Measurements from ENCODE around the gene NDFIP2. TPM values are rescaled to one million over a fixed set of nuclear protein-coding genes. Genes with fewer than 3 reads are reported as not detected.

NDFIP2 gene
- total RNA-seq, 2 experiments from 2014 or later: 47.6 to 48.8 TPM

- Mint-ChIP-seq H3K27ac (no peak overlapping the region), H3K36me3 (peaks cover 9% of the 10 kb centered on the region), H3K4me1 (peaks cover 2% of the 10 kb centered on the region), H3K27me3 (no peaks in the 10 kb centered on the region), H3K4me3 (no peak overlapping the region), H3K9me3 (no peaks in the 10 kb centered on the region)
- no peak for DNase-seq
These were observed 47.8 kb downstream of the NDFIP2 start for GRCh38 chr13:79528759-79529191.

GRCh38 chr13:79529817-79530216 is 48.9 kb downstream of the NDFIP2 start:
- peaks cover 11% of the 10 kb centered on the region for H3K36me3 Mint-ChIP-seq
- peaks cover 2% of the 10 kb centered on the region for H3K4me1 Mint-ChIP-seq
- no peak for DNase-seq
- H3K27ac Mint-ChIP-seq: no peak overlapping the region
- no peaks in the 10 kb centered on the region for H3K9me3 Mint-ChIP-seq
- H3K4me3 Mint-ChIP-seq: no peak overlapping the region
- H3K27me3 Mint-ChIP-seq: no peaks in the 10 kb centered on the region

DNA sequence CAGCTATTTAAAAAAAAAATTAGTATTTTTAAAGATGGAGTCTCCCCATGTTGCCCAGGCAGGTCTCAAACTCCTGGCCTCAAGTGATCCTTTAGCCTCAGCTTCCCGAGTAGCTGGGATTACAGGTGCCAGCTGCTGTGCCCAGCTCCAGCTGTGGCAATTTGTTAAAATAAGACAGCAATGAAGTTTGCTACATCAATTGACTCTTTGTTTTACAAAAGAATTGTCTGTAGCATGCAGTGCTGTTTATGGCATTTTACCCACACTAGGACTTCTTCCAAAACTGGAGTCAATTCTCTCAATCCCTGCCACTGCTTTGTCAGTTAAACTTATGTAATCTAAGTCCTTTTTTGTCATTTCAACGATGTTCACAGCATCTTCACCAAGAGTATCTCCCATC is 49.3 kb downstream of the NDFIP2 start:
- Mint-ChIP-seq H3K4me3 (no peak overlapping the region), H3K27me3 (no peaks in the 10 kb centered on the region), H3K36me3 (peaks cover 11% of the 10 kb centered on the region), H3K4me1 (peaks cover 2% of the 10 kb centered on the region), H3K27ac (no peak overlapping the region), H3K9me3 (no peaks in the 10 kb centered on the region)
- no peak for DNase-seq

DNA sequence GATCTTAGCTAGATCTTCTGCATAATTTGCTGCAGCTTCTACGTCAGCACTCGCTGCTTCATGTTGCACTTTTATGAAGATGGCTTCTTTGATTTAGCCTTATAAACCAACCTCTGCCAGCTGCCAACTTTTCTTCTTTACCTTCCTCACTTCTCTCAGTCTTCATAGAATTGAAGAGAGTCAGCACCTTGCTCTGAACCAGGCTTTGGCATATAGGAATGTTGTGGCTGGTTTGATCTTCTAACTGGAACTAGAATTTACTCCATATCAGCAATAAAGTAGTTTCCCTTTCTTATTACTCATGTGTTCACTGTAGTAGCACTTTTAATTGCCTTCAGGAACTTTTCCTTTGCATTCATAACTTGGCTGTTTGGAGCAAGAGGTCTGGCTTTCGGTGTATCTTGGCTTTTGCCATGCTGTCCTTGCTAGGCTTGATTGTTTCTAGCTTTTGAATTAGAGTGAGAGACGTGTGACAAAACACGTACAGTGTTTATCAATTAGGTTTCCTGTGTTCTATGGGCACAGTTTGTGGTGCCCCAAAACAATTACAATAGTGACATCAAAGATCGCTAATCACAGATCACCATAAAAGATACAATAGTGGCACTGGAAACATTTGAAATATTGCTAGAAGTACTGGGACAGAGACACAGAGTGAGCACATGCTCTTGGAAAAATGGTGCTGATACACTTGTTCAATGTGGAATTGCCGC is 50.7 kb downstream of the NDFIP2 start:
- no peak for DNase-seq
- Mint-ChIP-seq H3K36me3 (peaks cover 12% of the 10 kb centered on the region), H3K27ac (no peak overlapping the region), H3K27me3 (no peaks in the 10 kb centered on the region), H3K9me3 (no peaks in the 10 kb centered on the region), H3K4me1 (peaks cover 2% of the 10 kb centered on the region), H3K4me3 (no peak overlapping the region)

DNA sequence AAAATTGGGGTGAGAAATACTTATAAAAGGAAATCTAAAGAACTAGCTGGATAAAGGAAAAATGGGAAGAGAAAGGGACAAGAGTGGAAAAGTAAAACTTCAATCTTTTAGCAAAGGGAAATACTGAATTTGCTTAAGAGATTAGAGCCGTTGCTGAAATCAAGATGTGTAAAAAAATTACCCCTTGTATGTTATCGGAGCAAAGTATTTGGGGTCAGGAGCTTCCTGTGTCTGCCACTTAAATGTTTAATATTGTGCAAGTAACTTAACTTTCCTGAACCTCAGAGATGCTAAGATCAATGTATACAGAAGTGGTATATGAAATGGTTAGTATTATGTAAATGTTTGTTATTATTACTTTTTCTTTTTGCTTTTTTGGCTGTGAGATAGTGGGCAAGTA is 51.6 kb downstream of the NDFIP2 start:
- H3K27me3 Mint-ChIP-seq: no peaks in the 10 kb centered on the region
- peaks cover 2% of the 10 kb centered on the region for H3K4me1 Mint-ChIP-seq
- peaks cover 12% of the 10 kb centered on the region for H3K36me3 Mint-ChIP-seq
- no peak overlapping the region for H3K27ac Mint-ChIP-seq
- no peak overlapping the region for H3K4me3 Mint-ChIP-seq
- no peaks in the 10 kb centered on the region for H3K9me3 Mint-ChIP-seq
- DNase-seq: no peak

DNA sequence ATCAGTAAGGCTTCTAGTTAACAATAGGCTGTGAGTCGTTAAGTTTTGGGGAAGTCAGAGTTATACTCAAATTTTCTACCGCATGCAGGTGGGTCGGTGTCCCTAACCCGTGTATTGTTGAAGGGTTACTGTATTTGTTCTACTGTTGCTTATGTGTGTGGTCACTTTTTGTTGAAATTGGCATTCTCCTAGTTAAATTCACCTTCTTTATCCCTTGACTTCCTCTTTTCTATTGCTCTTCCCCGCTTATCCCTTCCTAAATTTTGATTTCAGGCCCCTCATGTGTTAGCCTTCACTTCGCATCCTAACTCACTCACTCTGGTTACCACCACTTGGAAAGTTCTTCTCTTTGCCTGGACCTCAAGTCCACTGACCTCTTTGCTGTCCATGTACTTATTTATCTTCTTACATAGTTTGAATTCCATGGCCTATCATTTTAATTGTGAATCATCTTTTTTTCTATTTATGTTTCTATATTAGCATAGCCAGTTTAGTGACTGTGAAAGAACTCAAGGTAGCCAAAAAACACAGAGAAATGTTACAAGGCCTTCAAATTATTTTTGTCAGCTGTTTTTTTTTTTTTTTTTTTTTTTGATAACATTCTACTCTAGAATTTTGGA is 52.9 kb downstream of the NDFIP2 start:
- Mint-ChIP-seq H3K36me3 (peaks cover 16% of the 10 kb centered on the region), H3K27ac (no peak overlapping the region), H3K27me3 (no peaks in the 10 kb centered on the region), H3K4me1 (peaks cover 2% of the 10 kb centered on the region), H3K9me3 (no peaks in the 10 kb centered on the region), H3K4me3 (no peak overlapping the region)
- no peak for DNase-seq

GRCh38 chr13:79534596-79534995 is 53.6 kb downstream of the NDFIP2 start:
- Mint-ChIP-seq H3K4me3 (no peak overlapping the region), H3K27me3 (no peaks in the 10 kb centered on the region), H3K4me1 (peaks cover 2% of the 10 kb centered on the region), H3K36me3 (peaks cover 16% of the 10 kb centered on the region), H3K9me3 (no peaks in the 10 kb centered on the region), H3K27ac (no peak overlapping the region)
- no peak for DNase-seq

GRCh38 chr13:79538757-79539156 is 57.8 kb downstream of the NDFIP2 start:
- Mint-ChIP-seq H3K4me1 (no peaks in the 10 kb centered on the region), H3K36me3 (peaks cover 11% of the 10 kb centered on the region), H3K4me3 (no peak overlapping the region), H3K27me3 (no peaks in the 10 kb centered on the region), H3K27ac (no peak overlapping the region), H3K9me3 (no peaks in the 10 kb centered on the region)
- DNase-seq: no peak

GRCh38 chr13:79540504-79540903 is 59.5 kb downstream of the NDFIP2 start:
- Mint-ChIP-seq H3K27me3 (no peaks in the 10 kb centered on the region), H3K4me1 (no peaks in the 10 kb centered on the region), H3K4me3 (no peak overlapping the region), H3K9me3 (no peaks in the 10 kb centered on the region), H3K27ac (no peak overlapping the region), H3K36me3 (peaks cover 8% of the 10 kb centered on the region)
- DNase-seq: no peak

- Mint-ChIP-seq H3K4me1 (no peaks in the 10 kb centered on the region), H3K27ac (no peak overlapping the region), H3K4me3 (no peak overlapping the region), H3K27me3 (no peaks in the 10 kb centered on the region), H3K36me3 (peaks cover 8% of the 10 kb centered on the region), H3K9me3 (no peaks in the 10 kb centered on the region)
- DNase-seq: no peak
These were observed 60.6 kb downstream of the NDFIP2 start for GRCh38 chr13:79541426-79542049.

DNA sequence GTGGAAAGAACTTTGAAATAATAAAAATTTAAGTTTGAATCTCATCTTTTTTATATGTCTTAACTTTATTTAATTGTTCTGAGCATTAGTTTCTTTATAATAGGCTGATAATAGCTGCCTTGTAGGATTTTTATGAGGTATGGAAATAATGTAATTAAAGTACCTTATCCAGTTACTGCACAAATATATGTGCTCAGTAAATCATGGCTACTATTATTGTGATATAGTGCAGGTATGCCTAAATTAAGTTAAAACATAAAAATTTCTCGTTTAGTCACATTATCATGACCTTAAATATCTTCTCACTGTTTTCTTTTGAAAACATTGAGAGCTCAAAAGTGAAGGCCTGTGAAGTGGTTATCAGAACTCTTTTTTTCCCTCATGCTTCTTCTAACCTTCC is 62.9 kb downstream of the NDFIP2 start:
- DNase-seq: no peak
- H3K9me3 Mint-ChIP-seq: no peaks in the 10 kb centered on the region
- H3K4me1 Mint-ChIP-seq: no peaks in the 10 kb centered on the region
- no peak overlapping the region for H3K4me3 Mint-ChIP-seq
- H3K27me3 Mint-ChIP-seq: no peaks in the 10 kb centered on the region
- H3K27ac Mint-ChIP-seq: no peak overlapping the region
- peaks cover 2% of the 10 kb centered on the region for H3K36me3 Mint-ChIP-seq

GRCh38 chr13:79547211-79548195 is 66.5 kb downstream of the NDFIP2 start:
- no peaks in the 10 kb centered on the region for H3K27me3 Mint-ChIP-seq

GRCh38 chr13:79548902-79549301 is 67.9 kb downstream of the NDFIP2 start:
- H3K36me3 Mint-ChIP-seq: no peaks in the 10 kb centered on the region
- no peak for DNase-seq
- no peaks in the 10 kb centered on the region for H3K9me3 Mint-ChIP-seq
- no peak overlapping the region for H3K4me3 Mint-ChIP-seq
- H3K4me1 Mint-ChIP-seq: no peaks in the 10 kb centered on the region
- H3K27me3 Mint-ChIP-seq: no peaks in the 10 kb centered on the region
- no peak overlapping the region for H3K27ac Mint-ChIP-seq

More at GRCh38 chr13:79547211-79548195, 66.5 kb downstream of the NDFIP2 start:
- H3K4me1 Mint-ChIP-seq: no peaks in the 10 kb centered on the region
- no peak overlapping the region for H3K27ac Mint-ChIP-seq
- H3K4me3 Mint-ChIP-seq: no peak overlapping the region
- H3K9me3 Mint-ChIP-seq: no peaks in the 10 kb centered on the region
- no peaks in the 10 kb centered on the region for H3K36me3 Mint-ChIP-seq
- no peak for DNase-seq

DNA sequence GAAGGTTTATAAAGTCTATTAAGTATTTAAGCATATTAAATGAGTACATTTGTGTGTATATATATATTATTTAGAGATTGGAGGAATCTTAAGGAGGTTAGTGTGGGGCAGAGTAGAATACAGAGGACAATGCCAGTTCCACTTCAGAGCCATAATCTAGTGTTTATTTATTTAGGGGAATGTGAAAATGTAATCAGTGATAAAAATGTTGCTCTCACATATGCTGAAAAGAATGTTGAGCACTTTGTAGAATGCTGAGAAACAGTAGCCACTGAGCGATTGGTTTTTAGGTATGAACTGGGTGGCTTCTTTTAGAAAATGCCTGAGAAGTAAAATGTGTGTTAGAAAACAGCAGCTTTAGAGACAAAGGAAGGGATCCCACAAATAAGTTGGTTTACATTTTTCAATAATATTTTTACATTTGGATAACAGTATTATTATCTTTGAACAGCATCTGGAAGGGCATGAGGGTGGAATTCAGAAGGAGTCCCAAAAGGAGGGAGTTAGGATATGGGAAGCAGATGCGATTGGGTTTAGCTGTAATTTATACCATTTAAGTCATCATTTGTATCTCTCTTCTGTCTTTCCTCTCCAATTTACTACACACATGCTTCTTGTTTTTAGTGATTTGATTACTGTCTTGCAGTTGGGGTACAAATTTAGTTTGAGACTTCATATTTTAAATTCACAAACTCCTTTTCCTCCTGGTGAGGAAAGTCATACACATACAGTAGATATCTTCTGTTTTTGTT is 68.6 kb downstream of the NDFIP2 start:
- no peaks in the 10 kb centered on the region for H3K36me3 Mint-ChIP-seq
- no peaks in the 10 kb centered on the region for H3K9me3 Mint-ChIP-seq
- no peaks in the 10 kb centered on the region for H3K27me3 Mint-ChIP-seq
- no peak overlapping the region for H3K27ac Mint-ChIP-seq
- DNase-seq: no peak
- H3K4me3 Mint-ChIP-seq: no peak overlapping the region
- no peaks in the 10 kb centered on the region for H3K4me1 Mint-ChIP-seq

Measured in activated naive CD8-positive, alpha-beta T cell treated with anti-CD3 and anti-CD28 coated beads for 36 hours (primary cell).